Middle frontal gyrus (tissue), 1 donor: ENCODE results near the gene ARID1A.

Experiments used
- DNase-seq: peaks from one replicate; pipeline ENCODE4 v3.0.0-alpha.2; 2015; ENCODE audit warnings: low spot score; ENCODE audit errors: extremely low spot score

ARID1A gene

DNA sequence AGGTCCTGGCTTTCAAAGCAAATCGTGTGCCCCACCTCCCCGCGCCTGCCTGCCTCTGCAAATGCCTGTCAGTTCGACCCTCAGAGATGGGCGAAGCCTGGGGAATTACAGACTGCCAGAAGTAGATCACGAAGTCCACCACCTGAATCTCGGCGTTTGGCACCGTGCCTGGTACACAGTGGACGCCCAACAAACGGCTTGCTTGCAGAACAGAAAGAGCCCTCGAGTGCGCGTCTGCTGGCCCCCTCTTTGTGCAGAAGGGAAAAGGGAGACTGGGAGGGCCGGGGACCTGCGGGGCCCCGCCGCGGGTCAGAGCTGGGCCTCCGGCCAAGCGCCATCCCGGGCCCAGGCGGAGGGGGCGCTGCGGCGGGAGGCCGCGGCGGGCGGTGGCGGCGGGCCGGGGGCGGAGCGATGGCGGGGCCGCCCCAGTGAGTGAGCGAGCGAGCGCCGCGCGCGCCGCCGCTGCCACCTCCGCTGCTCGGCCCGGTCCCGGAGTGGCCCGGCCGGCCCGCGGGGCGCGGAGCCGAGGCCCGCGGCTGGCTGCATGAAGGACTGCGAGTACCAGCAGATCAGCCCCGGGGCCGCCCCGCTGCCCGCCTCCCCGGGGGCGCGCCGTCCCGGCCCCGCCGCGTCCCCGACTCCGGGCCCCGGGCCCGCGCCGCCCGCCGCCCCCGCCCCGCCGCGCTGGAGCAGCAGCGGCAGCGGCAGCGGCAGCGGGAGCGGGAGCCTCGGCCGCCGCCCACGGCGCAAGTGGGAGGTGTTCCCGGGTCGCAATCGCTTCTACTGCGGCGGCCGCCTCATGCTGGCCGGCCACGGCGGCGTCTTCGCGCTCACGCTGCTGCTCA, 130.7 kb downstream of the ARID1A start, which contains the start of gene ZDHHC18:
Gene ZDHHC18, plus strand, starts transcription at position 428 of the 845 bp plus-strand sequence. Its CDS starts 117 bp downstream, at position 545.
- no peak for DNase-seq

DNA sequence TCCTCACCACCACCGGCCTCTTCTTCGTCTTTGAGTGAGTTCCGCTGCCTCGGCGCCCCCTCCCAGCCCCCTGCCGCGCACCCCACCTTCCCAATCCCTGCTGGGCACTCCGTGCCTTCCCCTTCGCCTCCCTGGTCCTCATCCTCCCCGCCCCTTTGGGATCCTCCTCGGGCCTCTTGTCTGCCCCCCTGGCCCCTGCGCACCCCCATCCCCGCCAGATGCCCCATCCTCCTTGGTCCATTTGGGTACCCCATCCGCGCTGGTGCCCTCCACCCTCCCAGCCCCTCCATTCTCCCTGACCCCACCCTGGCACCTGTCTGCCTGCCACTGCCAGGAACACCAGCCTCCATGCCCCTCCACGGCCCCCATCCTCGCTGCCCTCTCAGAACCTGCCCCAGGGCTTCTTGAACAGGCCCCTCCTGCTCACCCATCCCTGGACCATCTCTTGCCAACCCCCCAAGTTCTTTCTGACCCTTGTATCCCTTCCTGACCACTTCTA, 131.3 kb downstream of the ARID1A start:
- no peak for DNase-seq

DNA sequence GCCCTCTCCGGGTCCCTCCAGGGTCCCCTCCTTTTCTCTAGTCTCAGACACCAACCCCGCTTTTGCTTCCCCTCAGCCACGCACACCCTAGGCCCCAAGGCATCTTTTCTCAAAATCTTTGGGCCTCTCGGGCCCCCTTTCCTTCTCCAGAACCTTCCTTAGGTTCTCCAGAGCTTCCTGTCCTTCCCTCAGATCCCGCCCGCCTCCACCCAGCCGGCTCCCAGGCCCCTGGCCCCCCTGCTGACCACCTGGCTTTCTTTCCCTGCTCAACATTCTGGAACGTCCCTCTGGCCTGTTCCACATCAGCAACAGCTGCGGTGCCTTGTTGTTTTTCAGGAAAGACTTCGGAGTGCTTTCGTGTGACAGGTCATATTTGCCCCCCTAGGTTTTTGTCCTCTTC, 131.8 kb downstream of the ARID1A start:
- DNase-seq: no peak

DNA sequence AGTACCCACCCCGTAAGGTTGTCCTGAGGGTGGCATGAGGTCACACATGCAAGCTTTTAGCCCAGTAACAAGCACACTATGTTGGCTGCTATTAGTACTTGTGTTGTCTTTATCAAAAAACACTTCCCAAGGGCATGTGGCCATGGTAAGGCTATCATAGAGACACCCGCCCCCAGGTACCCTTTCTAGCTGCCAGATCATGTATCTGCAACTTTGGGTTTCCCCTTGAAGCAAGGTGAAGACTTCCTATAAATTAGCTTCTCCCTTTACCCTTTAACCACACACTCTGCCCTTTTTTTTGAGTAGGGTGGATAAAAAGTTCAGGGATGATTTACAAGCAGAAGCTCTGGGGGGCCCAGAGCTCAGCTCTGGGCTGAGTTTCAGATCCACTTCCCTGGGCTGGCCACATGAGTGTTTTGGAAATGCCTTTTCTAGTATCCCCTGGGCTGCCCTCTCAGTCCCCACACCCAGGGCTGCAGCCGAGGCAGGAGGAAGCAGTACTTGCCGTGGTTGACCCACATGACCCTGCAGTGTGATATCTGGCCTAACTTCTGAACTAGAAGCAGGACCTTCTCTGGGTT, 132.7 kb downstream of the ARID1A start:
- no peak for DNase-seq

DNA sequence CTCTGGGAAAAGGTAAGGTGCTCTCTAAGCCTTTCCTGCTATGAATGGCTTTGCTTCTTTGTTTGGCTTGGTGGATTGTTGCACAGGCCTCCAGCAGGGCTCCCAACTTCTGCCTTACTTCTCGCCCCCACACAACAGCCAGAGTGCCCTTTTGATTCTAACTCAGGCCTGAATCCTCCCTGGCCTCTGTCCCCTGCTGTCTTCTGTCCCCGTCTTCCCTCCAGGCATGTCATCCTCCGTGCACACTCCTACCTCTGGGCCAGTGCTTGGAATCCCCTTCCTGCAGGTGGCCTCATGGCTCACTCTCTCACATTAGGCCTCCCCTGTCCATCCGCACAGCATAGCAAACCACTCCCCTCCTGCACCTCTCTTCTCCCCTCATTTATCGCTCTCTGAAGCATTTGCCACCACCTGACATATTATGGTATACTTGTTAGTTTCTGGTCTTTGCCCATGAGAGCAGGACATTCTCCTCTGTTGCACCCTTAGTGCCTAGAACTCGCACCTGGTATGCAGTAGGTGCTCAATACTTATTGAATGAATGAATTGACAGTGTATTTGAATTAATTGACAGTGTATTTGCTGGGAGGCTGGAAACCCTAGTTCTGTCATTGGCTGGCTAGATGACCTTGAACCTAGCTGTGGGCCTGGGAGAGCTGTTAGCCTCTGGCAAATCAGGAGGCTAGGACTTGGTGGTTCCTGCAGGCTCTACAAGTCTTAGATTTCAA, 133.5 kb downstream of the ARID1A start:
- no peak for DNase-seq

DNA sequence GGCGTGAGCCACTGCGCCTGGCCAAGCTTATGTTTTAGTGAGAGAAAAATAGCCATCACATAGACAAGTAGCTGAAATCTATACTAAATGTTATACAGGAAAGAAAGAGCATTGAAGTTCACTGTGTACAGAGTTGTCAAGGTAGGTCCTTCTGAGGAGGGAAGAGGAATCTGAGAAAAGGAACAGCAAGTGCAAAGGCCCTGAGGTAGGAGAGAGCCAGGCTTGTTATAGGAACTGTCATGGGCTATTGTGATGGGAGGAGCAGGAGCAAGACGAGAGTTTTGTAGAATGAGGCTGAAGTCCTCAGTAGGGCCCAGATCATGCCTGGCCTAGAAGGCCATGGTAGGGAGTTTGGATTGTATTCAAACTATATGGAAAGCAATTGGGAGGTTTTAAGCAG, 135.2 kb downstream of the ARID1A start:
- DNase-seq: no peak
